Measurements from ENCODE around the gene AFAP1.

The AFAP1 gene

DNA sequence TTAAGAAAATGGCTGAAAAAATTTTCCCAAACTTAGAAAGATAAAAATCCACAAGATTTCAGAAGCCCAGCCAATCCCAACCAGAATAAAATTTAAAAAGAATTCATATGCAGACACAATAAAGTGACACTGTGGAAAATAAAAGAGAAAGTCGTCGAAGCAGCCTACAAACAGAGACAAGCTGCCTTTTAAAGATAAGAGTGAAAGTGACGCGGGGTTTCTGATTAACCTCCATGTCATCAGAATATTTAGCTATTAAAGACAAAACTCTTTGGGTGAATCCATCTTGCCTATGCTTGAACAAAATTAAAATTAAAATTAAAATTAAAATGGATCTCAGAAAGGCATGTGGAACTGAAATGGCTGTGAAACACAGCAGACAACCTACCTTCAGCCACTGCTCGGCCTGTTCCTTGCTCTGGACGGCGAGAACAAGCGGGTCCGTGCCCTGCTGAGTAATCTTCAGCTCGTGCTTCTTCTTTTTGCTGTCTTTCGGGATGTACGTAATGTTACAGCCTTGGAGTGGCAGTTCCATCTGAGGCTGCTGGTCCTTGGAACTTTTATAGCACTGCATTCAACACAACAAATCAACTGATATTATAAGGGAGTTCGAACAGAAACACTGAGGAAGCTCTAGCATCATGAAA, 101.4 kb downstream of the AFAP1 start:
- no peak for DNase-seq

GRCh38 chr4:7837597-7838135, 102.0 kb downstream of the AFAP1 start:
- DNase-seq: no peak

GRCh38 chr4:7831858-7832730, 107.6 kb downstream of the AFAP1 start:
- no peak for DNase-seq

DNA sequence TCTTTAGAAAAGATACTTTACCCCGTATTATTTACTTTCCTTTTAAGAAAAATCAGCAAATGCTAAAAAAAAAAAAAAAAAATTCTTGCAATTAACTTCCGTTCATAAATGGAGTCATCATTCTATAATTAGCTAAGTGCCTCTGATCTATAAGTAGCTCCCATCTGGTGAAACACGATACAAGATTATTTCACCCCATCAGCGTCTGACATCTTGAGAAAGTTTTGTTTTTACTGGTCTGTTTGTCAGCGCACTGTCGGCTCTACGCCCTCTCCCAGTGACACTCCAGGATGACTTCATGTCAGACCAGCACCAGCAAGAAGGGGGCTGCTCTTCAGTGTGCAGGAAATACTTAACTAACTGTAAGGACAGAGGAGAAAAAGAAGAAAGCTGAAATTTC, 108.3 kb downstream of the AFAP1 start:
- DNase-seq: peak; percentile 42 to 55

- no peak for DNase-seq
These were observed 108.9 kb downstream of the AFAP1 start for GRCh38 chr4:7830747-7831146.

DNA sequence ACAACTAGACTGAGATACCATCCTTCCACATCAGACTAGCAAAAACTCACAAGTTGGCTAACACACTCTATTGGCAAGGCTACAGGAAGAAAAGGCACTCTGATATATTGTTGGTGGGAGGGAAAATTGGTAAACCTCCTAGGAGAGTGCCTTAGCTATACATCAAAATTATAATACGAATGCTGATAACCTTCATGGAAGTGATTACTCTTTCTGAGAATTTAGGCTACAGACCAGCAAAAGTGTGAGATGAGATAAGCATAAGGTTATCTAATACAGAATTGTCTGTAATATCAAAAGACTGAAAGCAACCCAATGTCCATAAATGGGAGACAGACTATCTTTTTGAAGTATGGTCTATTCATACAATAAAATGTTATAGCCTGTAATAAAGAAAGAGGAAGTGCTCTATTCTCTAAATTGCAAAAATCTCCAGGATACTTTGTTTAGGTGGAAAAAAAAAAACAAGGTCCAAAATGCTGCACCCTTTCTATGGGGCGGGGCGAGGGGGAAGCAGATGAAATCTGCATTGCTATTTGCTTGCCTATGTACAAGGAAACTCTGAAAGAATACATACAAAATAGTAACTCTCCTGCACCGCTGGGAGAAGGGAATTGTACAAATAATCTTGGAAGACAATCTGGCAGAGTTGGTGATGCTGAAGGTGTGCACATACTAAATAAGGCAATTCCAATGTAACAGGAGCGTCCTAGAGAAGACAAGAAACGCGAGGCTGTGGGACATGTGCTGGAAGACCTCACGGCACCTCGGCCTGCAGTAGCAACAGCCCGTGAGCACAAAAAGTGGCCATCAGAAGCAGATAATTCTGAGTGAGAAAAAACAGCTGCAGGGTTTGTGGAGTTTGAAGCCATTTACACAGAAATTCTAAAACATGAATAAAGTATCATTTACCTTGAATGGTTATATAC, 109.7 kb downstream of the AFAP1 start:
- no peak for DNase-seq

DNA sequence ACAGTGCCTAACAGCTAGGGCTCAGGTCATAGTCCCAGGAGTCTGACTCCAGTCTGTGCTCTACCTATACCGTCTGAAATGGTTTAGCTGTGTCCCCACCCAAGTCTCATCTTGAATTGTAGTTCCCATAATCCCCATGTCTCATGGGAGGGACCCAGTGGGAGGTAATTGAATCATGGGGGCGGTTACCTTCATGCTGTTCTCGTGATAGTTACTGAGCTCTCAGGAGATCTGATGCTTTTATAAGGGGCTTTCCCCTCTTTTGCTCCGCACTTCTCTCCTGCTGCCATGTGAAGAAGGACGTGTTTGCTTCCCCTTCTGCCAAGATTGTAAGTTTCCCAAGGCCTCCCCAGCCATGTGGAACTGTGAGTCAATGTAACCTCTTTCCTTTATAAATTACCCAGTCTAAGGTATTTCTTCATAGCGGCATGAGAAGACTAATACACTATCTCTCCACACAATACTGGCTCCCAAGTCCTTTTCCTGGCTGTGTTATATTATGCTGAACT, 110.8 kb downstream of the AFAP1 start:
- peak in 1 of 2 experiments; percentile 22 for DNase-seq

- DNase-seq: peak; percentile 56 to 70
These were observed 111.5 kb downstream of the AFAP1 start for GRCh38 chr4:7828011-7828720.

DNA sequence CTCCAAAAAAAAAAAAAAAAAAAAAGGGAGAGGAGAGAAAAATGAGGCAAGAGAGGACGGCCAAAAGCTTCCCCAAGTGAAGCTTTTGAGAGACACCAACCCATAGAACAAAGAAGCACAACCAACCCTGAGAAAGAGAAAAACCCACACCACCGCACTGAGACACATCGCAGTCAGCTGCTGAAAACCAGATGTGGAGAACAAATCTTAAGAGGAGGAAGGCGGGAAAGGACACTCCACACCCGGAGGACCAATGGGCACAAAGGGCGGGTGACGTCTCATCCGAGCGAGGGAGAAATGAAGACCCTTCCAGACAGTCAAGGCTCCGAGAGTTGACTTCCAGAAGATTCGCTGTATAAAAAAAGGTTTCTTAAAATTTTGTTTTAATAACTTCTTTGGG, 112.1 kb downstream of the AFAP1 start:
- DNase-seq: no peak

DNA sequence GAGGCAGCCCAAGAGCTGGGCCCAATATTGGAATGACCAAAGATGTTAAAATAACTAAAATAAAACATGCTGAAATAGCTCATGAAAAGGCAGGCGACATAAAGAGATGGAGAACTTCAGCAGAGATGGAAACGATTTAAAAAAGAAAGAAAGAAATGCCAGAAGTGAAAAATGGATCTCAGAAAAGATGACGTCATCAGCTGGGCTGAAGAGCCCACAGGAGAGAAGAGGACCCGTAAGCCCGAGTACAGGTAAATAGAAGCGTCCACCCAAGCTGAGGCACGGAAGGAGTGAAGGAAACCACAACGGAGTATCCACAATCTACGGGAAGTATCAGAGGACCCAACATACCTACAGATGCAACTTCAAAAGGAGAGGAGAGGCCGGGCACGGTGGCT, 112.8 kb downstream of the AFAP1 start:
- no peak for DNase-seq

DNA sequence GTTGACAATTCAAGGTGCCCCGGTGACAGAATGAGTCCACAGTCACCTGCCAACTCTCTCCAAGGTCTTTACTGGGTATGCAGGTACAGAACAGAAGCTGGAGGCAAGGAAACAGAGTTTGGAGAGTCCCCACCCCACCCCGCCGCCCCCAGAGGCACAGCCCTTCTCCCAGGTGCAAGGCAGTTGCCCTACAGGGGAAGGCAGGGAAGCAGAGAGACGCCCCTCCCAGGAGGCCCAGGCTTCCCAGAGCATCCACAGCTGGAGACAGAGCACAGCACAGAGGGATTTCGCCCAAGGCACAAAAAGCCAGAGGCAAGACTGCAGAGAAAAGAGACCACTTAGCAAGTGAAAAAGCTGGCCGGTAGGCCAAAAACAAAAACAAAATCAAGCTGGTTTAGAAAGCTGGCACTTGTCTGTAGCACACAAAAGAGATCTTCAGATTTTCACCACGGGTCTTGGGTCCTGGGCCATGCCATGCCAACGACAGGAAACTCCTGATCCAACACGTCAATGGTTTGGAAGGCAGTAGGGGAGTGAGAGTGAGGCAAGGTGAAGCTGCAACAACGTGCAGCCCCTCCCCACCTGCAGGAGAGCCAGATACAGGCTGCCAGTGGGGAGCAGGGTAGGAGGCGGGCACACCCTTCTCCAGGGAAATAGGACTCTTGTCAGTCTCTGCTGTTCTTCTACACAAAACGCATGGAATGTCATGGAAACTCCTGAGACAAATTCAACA, 113.3 kb downstream of the AFAP1 start:
- no peak for DNase-seq

DNA sequence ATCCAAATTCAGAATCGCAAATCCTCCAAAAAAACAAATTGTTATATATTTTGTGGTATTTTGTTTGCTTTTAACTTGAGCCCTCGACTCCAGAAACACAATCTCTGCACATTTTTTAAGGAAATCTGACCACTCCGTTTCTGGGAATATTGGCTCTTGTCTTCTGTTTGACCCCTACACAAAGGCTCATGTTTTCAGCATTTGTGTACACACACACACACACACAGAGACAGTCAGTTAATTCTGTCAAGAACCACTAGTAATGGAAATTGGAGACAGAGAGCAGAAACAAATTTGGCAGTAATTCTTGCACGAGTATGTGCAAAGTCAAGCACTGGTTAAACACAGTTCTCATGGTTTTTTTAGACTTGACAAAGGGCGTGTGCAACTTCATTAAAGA, 115.4 kb downstream of the AFAP1 start:
- no peak for DNase-seq

- no peak for DNase-seq
These were observed 116.2 kb downstream of the AFAP1 start for GRCh38 chr4:7823416-7823824.

DNA sequence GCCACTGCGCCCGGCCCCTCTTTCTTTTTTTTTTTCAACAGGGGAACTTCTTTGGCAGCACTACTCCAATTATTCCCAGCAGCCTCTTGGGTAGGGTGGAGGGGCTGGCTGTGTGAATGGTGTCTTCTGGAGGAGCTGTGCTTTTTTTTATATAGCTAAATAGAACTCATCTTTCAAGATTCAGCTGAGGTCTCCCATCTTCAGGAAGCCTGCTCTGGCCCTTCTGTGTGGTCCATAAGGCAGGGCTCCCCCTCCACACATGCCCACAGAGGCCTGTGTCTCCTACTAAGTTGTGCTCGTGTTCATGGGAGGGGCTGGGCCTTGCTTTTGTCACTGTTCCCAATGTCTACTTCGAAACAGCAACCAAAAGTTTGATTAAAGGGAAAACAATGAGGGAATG, 116.8 kb downstream of the AFAP1 start:
- DNase-seq: no peak

- no peak for DNase-seq
These were observed 117.5 kb downstream of the AFAP1 start for GRCh38 chr4:7822137-7822505.

DNA sequence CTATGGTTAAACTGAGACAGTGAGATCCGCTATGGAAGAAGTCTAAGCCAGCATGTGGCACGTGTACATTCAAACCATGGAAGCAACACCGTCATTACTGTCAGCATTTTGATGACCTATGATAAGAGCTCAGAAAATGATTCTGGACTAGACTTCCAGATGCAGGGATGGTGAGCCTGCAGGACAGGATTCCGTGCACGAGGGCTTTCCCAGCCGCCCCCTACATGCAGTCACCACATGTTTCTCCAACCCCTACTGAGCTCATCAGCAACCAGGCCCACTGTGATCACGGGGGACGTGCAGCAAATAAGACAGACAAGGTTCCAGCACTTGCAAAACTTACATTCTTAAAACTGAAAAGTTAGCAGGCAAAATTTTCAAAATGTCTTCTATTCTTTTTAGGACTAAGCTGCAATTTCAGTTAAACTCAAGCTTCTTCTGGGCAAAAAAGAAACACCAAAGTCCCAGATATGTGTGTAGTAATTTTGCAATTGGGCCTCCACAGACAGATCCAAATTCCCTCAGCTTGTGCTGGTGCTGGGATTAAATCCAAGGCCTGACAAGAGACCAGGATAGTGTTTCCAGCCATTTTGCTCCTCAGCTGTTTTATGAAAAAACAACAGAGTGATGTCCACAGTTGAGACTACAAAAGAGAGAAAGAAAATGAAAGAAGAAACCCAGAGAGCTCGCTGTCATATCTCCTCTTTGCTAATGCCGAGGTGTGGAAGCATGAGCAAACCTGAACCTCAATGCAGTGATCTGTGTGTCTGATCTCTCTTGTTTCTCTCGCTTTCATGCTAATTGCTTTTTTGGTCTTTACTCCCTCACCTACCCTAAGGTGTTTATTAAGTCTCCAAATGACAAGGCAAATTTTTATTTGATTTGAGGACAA, 118.2 kb downstream of the AFAP1 start:
- DNase-seq: no peak

DNA sequence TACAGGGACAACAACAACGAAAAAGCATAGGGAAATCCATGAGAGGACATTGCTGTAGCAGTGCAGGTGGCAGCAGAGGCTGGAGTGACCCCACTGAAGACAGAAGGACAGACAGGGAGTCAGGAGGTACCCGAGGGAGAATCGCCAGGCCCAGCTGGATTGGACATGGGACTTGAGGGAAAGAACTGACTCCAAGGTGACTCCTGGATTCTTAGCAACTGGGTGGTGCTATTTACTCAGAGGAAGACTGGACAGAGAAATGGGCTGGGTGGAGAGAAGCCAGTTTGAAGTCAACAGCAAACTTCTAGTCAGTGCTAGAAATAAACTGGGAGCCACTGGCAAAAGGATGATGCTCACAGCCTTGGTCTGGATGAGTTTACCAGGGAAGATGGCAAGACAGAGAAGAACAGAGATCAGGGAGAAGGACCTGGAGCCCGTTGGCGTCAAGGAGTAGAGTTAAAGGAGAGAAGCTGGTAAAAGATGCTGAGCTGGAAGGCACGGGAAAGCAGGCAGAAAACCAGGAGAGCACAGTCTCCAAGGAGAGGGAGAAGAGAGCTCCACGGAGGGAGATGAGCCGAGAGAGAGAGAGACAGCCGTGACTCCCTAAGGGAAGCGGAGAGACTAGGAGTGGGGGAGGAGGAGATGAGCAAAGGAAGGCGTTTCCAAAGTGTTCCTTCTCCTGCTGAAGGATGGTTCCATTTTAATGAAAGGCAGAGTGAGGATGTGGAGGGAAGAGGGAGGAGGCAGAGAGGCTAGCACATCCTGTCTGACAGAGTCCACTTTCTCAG, 119.4 kb downstream of the AFAP1 start:
- DNase-seq: no peak

DNA sequence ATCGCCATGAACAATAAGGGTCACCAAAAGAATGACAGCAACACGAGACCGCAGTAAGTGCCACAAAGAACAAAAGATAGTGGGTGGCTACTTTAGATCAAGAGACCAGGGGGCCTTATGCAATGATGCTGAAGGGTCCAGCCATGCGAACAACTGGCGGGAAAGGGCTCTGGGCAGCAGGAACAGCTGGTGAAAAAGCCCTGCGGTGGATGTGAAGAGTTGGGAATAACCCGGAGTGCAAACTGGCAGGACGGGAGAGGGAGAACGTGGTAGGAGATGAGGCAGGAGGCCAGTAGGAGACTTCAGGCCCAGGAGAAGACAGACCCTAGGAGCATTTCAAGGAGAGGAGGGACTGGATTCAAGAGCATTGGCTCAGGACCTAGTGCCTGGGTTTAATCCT, 120.2 kb downstream of the AFAP1 start:
- no peak for DNase-seq

- DNase-seq: no peak
These were observed 121.2 kb downstream of the AFAP1 start for GRCh38 chr4:7818399-7818911.

Measured in activated CD4-positive, alpha-beta T cell treated with anti-CD3 and anti-CD28 coated beads, Interleukin-2, amount 50 U/mL, for 48 hours (primary cell).